IMR-90 (cell line): ENCODE measurements around the gene ARSB. TPM values are rescaled to one million over a fixed set of nuclear protein-coding genes. Genes with fewer than 3 reads are reported as not detected.

Source experiments
- ATAC-seq: fragments of 200-7000 bp; cut with Tn5 transposase; 2 replicates; pipeline ENCODE4 v1.9.1; 2020; ENCODE audit warnings: low read depth, mild to moderate bottlenecking, moderate library complexity
- BruUV-seq: library from RNA; stranded (reverse); fragments of 400-500 nt; replicated peaks from 2 replicates; lab custom pipeline; 2021; lab: Mats Ljungman, UMichigan
- CTCF ChIA-PET: fragments of 300-600 bp; formaldehyde crosslinking; extraction: SDS; loops from one replicate; lab custom pipeline; 2021; ENCODE audit warnings: antibody characterized with exemption; lab: Yijun Ruan, JAX
- POLR2A ChIA-PET: fragments of 300-600 bp; sonication (Branson Sonifier 250); formaldehyde crosslinking; loops from one replicate; lab custom pipeline; 2022; ENCODE audit warnings: antibody characterized with exemption; ENCODE audit not compliant: unreplicated experiment; lab: Charles Lee
- DNase-seq: peaks from one replicate; pipeline ENCODE4 v3.0.0; 2013
- H2AFZ ChIP-seq: replicated peaks from 2 replicates; pipeline ENCODE3; 2013; ENCODE audit warnings: low read length, mild to moderate bottlenecking; ENCODE audit not compliant: poor library complexity
- H2AK5ac ChIP-seq: 2 replicates; pipeline ENCODE4 v1.6.1; 2013; ENCODE audit warnings: low read depth, low read length, inconsistent platforms
- H2AK9ac ChIP-seq: replicated peaks from 2 replicates; pipeline ENCODE3; 2013; ENCODE audit warnings: mild to moderate bottlenecking, low read depth, low read length, moderate library complexity; ENCODE audit not compliant: poor library complexity
- H2BK120ac ChIP-seq: 2 replicates; pipeline ENCODE4 v1.6.1; 2013; ENCODE audit warnings: low read depth, low read length, inconsistent platforms
- H2BK15ac ChIP-seq: 3 replicates; pipeline ENCODE4 v1.6.1; 2013; ENCODE audit warnings: low read depth, low read length, inconsistent platforms
- H2BK20ac ChIP-seq: 2 replicates; pipeline ENCODE4 v1.6.1; 2013; ENCODE audit warnings: low read depth, mild to moderate bottlenecking, inconsistent platforms, low read length, moderate library complexity
- H2BK5ac ChIP-seq: 2 replicates; pipeline ENCODE4 v1.6.1; 2013; ENCODE audit warnings: mild to moderate bottlenecking, low read depth, low read length, inconsistent platforms; ENCODE audit not compliant: poor library complexity, severe bottlenecking
- H3K14ac ChIP-seq: replicated peaks from 2 replicates; pipeline ENCODE4 v1.6.1; 2013; ENCODE audit warnings: low read depth, low read length, inconsistent platforms
- H3K18ac ChIP-seq: 2 replicates; pipeline ENCODE4 v1.6.1; 2013; ENCODE audit warnings: low read depth, low read length, control low read depth
- H3K23ac ChIP-seq: 2 replicates; pipeline ENCODE4 v1.6.1; 2013; ENCODE audit warnings: low read depth, low read length, inconsistent platforms
- H3K27ac ChIP-seq: 2 replicates; pipeline ENCODE4 v1.5.1; 2013; ENCODE audit warnings: mild to moderate bottlenecking, control low read depth, low read length; ENCODE audit not compliant: insufficient read depth
- H3K27me3 ChIP-seq: 2 replicates; pipeline ENCODE4 v1.6.1; 2013; ENCODE audit warnings: low read length; ENCODE audit not compliant: control insufficient read depth, insufficient read depth
- H3K36me3 ChIP-seq: 2 replicates; pipeline ENCODE4 v1.6.1; 2013; ENCODE audit warnings: low read length, mixed read lengths; ENCODE audit not compliant: control insufficient read depth, insufficient read depth
- H3K4ac ChIP-seq: 2 replicates; pipeline ENCODE4 v1.6.1; 2013; ENCODE audit warnings: low read depth, low read length, inconsistent platforms
- H3K4me1 ChIP-seq: 2 replicates; pipeline ENCODE4 v1.6.1; 2013; ENCODE audit warnings: low read length, mixed read lengths; ENCODE audit not compliant: control insufficient read depth, insufficient read depth
- H3K4me2 ChIP-seq: 2 replicates; pipeline ENCODE4 v1.6.1; 2013; ENCODE audit warnings: low read depth, mild to moderate bottlenecking, control low read depth, low read length, moderate library complexity
- H3K4me3 ChIP-seq: 2 replicates; pipeline ENCODE4 v1.5.1; 2013; ENCODE audit warnings: low read depth, mild to moderate bottlenecking, control low read depth, low read length, moderate library complexity; ENCODE audit not compliant: insufficient read depth
- H3K56ac ChIP-seq: 2 replicates; pipeline ENCODE4 v1.6.1; 2013; ENCODE audit warnings: low read length, inconsistent platforms; ENCODE audit not compliant: insufficient read depth; ENCODE audit errors: extremely low read depth
- H3K79me1 ChIP-seq, 2 experiments: 2 replicates each; pipeline ENCODE4 v1.6.1; 2013; ENCODE audit warnings: low read length in 2 of 2, inconsistent platforms in 1 of 2, low read depth in 1 of 2
- H3K9ac ChIP-seq: 2 replicates; pipeline ENCODE4 v1.6.1; 2013; ENCODE audit warnings: low read depth, low read length, control low read depth
- H3K9me1 ChIP-seq: 2 replicates; pipeline ENCODE4 v1.6.1; 2013; ENCODE audit warnings: low read length, inconsistent platforms; ENCODE audit not compliant: insufficient read depth
- H3K9me3 ChIP-seq: 2 replicates; pipeline ENCODE4 v1.6.1; 2013; ENCODE audit warnings: low read length; ENCODE audit not compliant: control insufficient read depth, insufficient read depth
- H4K20me1 ChIP-seq: 2 replicates; pipeline ENCODE4 v1.6.1; 2013; ENCODE audit warnings: low read length, inconsistent platforms; ENCODE audit not compliant: insufficient read depth
- H4K5ac ChIP-seq: 2 replicates; pipeline ENCODE4 v1.6.1; 2013; ENCODE audit warnings: mild to moderate bottlenecking, low read depth, low read length, control low read depth
- H4K8ac ChIP-seq, 2 experiments: 2 replicates each; pipeline ENCODE4 v1.6.1; 2013; ENCODE audit warnings: low read depth in 2 of 2, low read length in 2 of 2, control low read depth in 1 of 2, inconsistent platforms in 1 of 2
- H4K91ac ChIP-seq: 2 replicates; pipeline ENCODE4 v1.6.1; 2013; ENCODE audit warnings: low read depth, low read length, inconsistent platforms; ENCODE audit not compliant: insufficient read depth
- BHLHE40 ChIP-seq: fragments of 150-350 bp; IDR thresholded peaks from 2 replicates; pipeline ENCODE4 v1.6.1; 2016; ENCODE audit warnings: mild to moderate bottlenecking, low read depth, low read length
- CEBPB ChIP-seq: IDR thresholded peaks from 2 replicates; pipeline ENCODE4 v1.6.1; 2012; ENCODE audit warnings: low read depth, low read length, improper control_type of control experiment
- CHD1 ChIP-seq: IDR thresholded peaks from 2 replicates; pipeline ENCODE4 v1.6.1; 2012; ENCODE audit warnings: low read depth, low read length, improper control_type of control experiment
- FOS ChIP-seq: fragments of 150-350 bp; IDR thresholded peaks from 2 replicates; pipeline ENCODE4 v1.6.1; 2016; ENCODE audit warnings: low read depth, low read length
- MAFK ChIP-seq: IDR thresholded peaks from 2 replicates; pipeline ENCODE4 v1.6.1; 2012; ENCODE audit warnings: low read depth, low read length, improper control_type of control experiment
- MAZ ChIP-seq: IDR thresholded peaks from 2 replicates; pipeline ENCODE4 v1.6.1; 2012; ENCODE audit warnings: low read depth, mild to moderate bottlenecking, low read length, improper control_type of control experiment, moderate library complexity, borderline replicate concordance
- MXI1 ChIP-seq: IDR thresholded peaks from 2 replicates; pipeline ENCODE4 v1.6.1; 2012; ENCODE audit warnings: low read depth, mild to moderate bottlenecking, low read length, moderate library complexity, borderline replicate concordance
- NFE2L2 ChIP-seq: fragments of 150-350 bp; IDR thresholded peaks from 2 replicates; pipeline ENCODE4 v1.6.1; 2016; ENCODE audit warnings: low read depth, mild to moderate bottlenecking, low read length
- POLR2A ChIP-seq: IDR thresholded peaks from 2 replicates; pipeline ENCODE4 v1.6.1; 2012; ENCODE audit warnings: mild to moderate bottlenecking, low read depth, low read length
- RAD21 ChIP-seq: IDR thresholded peaks from 2 replicates; pipeline ENCODE4 v1.6.1; 2012; ENCODE audit warnings: low read length, improper control_type of control experiment
- RCOR1 ChIP-seq: IDR thresholded peaks from 2 replicates; pipeline ENCODE4 v1.6.1; 2012; ENCODE audit warnings: mild to moderate bottlenecking, low read length, improper control_type of control experiment; ENCODE audit not compliant: insufficient replicate concordance
- RFX5 ChIP-seq: IDR thresholded peaks from 2 replicates; pipeline ENCODE4 v1.8.0; 2012; ENCODE audit warnings: low read depth, mild to moderate bottlenecking, low read length, moderate library complexity
- WGBS, 2 experiments: methylation state at CpG; one replicate each; pipeline versions ENCODE4 v1.1.5 to v1.1.7; 2013; ENCODE audit warnings: missing lambda C conversion rate in 2 of 2; ENCODE audit not compliant: insufficient read length in 1 of 2; ENCODE audit errors: extremely low coverage in 2 of 2; 5-methylcytosine and 5-hydroxymethylcytosine counted together
- dilution Hi-C: fragments of 300-500 bp; cut with HindIII; formaldehyde crosslinking; loops from one replicate; pipeline ENCODE4 v1.14.3; 2018; ENCODE audit warnings: low sequenced_read_pairs; ENCODE audit not compliant: unreplicated experiment
- in situ Hi-C: fragments of 300-500 bp; cut with MboI; formaldehyde crosslinking; loops from 3 replicates; pipeline ENCODE4 v1.14.3; 2019; ENCODE audit warnings: low sequenced_read_pairs, inconsistent platforms, mixed read lengths
- intact Hi-C: fragments of 100-400 bp; cut with micrococcal nuclease; formaldehyde crosslinking; loops from 2 replicates; pipeline ENCODE4 v1.10.0; 2022
- polyA plus RNA-seq, 3 experiments: library from polyadenylated mRNA; depleted of rRNA; stranded (reverse); fragments of >200 nt; gene quantifications; 2 replicates each; pipeline ENCODE4 v1.2.3, GENCODE V29; 2012; ENCODE audit warnings: low replicate concordance in 1 of 3
- total RNA-seq: library from RNA; depleted of rRNA; stranded (reverse); fragments of >200 nt; gene quantifications from 2 replicates; pipeline ENCODE4 v1.2.3, GENCODE V29; 2012
- TF ChIP-seq, protein P1 (sequence below): fragments of 150-350 bp; IDR thresholded peaks from 2 replicates; pipeline ENCODE4 v1.6.1; 2016; ENCODE audit warnings: low read depth, mild to moderate bottlenecking, low read length, moderate library complexity, borderline replicate concordance
- TF ChIP-seq, protein P2 (sequence below): fragments of 150-350 bp; IDR thresholded peaks from 2 replicates; pipeline ENCODE4 v1.6.1; 2017; ENCODE audit warnings: mild to moderate bottlenecking, antibody characterized with exemption, low read length, low read depth
- TF ChIP-seq, protein P3 (sequence below): conservative IDR thresholded peaks from 2 replicates; pipeline ENCODE4 v1.5.1; 2012; ENCODE audit warnings: mild to moderate bottlenecking, low read depth, low read length, improper control_type of control experiment

The ARSB gene
- total and polyA plus RNA-seq, 2 of the 4 experiments (the other 2 are of a cell fraction): 16.0 to 16.3 TPM

DNA sequence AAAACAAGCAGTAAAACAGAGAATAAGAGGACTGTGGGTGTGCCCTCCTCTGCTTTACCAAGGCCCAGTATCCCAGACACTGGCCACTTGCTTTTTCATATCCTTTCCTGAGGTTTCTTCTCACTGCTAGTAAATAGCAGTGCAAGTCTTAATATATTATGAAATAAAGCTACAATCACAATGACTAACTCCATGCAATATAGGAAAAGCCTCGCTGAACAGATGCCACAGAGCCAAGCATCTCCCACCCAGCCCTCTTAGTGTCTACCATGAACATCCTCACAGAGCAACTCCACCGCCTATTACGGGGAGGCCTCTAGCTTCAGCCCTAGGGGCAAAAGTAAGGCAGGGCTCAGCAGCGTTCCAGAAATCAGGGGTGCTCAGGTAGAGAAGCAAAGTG lies 205.8 kb downstream of the ARSB start:
- BruUV-seq: no TSS peak
- Histone ChIP-seq H4K91ac (peak overlapping the region; percentile 77), H2BK120ac (peak overlapping the region; percentile 81), H3K4ac (peak overlapping the region; percentile 86), H2BK5ac (peak overlapping the region; percentile 63), H4K8ac (peak overlapping the region; percentile 2 to 80; a peak in 3 of 4 replicates), H3K4me2 (no peak overlapping the region), H2AFZ (no peak overlapping the region), H3K9me3 (peaks cover 3% of the 10 kb centered on the region; the same call in 1 of the 2 replicates), H3K27me3 (no peaks in the 10 kb centered on the region), H2AK9ac (peak overlapping the region; percentile 71), H3K56ac (peak overlapping the region; percentile 52), H3K14ac (peak overlapping the region; percentile 21), H3K36me3 (no peaks in the 10 kb centered on the region), H3K9ac (no peak overlapping the region), H3K18ac (peak overlapping the region; percentile 62), H4K5ac (peak overlapping the region; percentile 56; the same call in 1 of the 2 replicates), H3K9me1 (peaks cover 22% of the 10 kb centered on the region), H2AK5ac (peak overlapping the region; percentile 57), H3K4me3 (no peak overlapping the region), H3K27ac (peak overlapping the region; percentile 82), H2BK20ac (peak overlapping the region; percentile 74), H3K23ac (peak overlapping the region; percentile 53; the same call in 1 of the 2 replicates), H3K79me1 (no peaks in the 10 kb centered on the region), H2BK15ac (peak overlapping the region; percentile 12; the same call in 1 of the 3 replicates), H3K4me1 (peaks cover 20% of the 10 kb centered on the region), H4K20me1 (no peaks in the 10 kb centered on the region)
- intact Hi-C loops (no loop called here), in situ Hi-C loops (no loop called here), dilution Hi-C loops (no loop called here)
- ATAC-seq (peak; percentile 7), DNase-seq (peak; percentile 46)
- ChIA-PET CTCF (interaction anchor here (0.5 to 0.8 kb wide), 2 partner anchors 20 to 200 kb away, joined by 3 to 4 read pairs; no protein-coding TSS in a partner anchor), POLR2A (no interaction called here)
- WGBS, 2 experiments: 100% methylated on average over 1 of the region's 4 CpGs; no CpG with 5 or more reads in 1 of the 2 experiments
- no peak for TF ChIP-seq RFX5
- no peak for TF ChIP-seq BHLHE40
- no peak for TF ChIP-seq CHD1
- TF ChIP-seq MXI1: no peak
- TF ChIP-seq, protein P1, sequence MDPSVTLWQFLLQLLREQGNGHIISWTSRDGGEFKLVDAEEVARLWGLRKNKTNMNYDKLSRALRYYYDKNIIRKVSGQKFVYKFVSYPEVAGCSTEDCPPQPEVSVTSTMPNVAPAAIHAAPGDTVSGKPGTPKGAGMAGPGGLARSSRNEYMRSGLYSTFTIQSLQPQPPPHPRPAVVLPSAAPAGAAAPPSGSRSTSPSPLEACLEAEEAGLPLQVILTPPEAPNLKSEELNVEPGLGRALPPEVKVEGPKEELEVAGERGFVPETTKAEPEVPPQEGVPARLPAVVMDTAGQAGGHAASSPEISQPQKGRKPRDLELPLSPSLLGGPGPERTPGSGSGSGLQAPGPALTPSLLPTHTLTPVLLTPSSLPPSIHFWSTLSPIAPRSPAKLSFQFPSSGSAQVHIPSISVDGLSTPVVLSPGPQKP: no peak
- no peak for TF ChIP-seq POLR2A
- TF ChIP-seq, protein P2, sequence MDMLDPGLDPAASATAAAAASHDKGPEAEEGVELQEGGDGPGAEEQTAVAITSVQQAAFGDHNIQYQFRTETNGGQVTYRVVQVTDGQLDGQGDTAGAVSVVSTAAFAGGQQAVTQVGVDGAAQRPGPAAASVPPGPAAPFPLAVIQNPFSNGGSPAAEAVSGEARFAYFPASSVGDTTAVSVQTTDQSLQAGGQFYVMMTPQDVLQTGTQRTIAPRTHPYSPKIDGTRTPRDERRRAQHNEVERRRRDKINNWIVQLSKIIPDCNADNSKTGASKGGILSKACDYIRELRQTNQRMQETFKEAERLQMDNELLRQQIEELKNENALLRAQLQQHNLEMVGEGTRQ: no peak
- no peak for TF ChIP-seq MAFK
- no peak for TF ChIP-seq NFE2L2
- no peak for TF ChIP-seq MAZ
- no peak for TF ChIP-seq CEBPB
- no peak for TF ChIP-seq RAD21
- no peak for TF ChIP-seq FOS
- no peak for TF ChIP-seq RCOR1
- TF ChIP-seq, protein P3, sequence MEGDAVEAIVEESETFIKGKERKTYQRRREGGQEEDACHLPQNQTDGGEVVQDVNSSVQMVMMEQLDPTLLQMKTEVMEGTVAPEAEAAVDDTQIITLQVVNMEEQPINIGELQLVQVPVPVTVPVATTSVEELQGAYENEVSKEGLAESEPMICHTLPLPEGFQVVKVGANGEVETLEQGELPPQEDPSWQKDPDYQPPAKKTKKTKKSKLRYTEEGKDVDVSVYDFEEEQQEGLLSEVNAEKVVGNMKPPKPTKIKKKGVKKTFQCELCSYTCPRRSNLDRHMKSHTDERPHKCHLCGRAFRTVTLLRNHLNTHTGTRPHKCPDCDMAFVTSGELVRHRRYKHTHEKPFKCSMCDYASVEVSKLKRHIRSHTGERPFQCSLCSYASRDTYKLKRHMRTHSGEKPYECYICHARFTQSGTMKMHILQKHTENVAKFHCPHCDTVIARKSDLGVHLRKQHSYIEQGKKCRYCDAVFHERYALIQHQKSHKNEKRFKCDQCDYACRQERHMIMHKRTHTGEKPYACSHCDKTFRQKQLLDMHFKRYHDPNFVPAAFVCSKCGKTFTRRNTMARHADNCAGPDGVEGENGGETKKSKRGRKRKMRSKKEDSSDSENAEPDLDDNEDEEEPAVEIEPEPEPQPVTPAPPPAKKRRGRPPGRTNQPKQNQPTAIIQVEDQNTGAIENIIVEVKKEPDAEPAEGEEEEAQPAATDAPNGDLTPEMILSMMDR: no peak
